ENCODE data around the gene EVX1. TPM values are rescaled to one million over a fixed set of nuclear protein-coding genes. Genes with fewer than 3 reads are reported as not detected.
A peak's percentile ranks its signal among the peaks of the same experiment; 100 is the strongest.

The EVX1 gene
- total RNA-seq, 4 donors from 2014 or later, result not detected

- intact Hi-C loops (cut with DNase I), result loop anchor here (10.0 kb wide), 1 partner anchor 579 kb away; no protein-coding TSS in a partner anchor
- TF ChIP-seq POLR2AphosphoS5 (IDR thresholded peaks at IDR 0.05), result no peak
- no peak for TF ChIP-seq POLR2A (IDR thresholded peaks at IDR 0.05; ENCODE audit: low read depth)
- no peak for TF ChIP-seq EP300 (IDR thresholded peaks at IDR 0.05)
- TF ChIP-seq CTCF (IDR thresholded peaks at IDR 0.05), result no peak
- Histone ChIP-seq H3K36me3 (no peaks in the 10 kb centered on the region), H3K27me3 (peaks cover 10 to 100% (median 66%) of the 10 kb centered on the region in 4 donors), H3K4me1 (peaks cover 14 to 44% (median 34%) of the 10 kb centered on the region in 4 donors), H3K27ac (replicated peaks in 1 of 4) (no peak overlapping the region), H3K4me3 (peak overlapping the region in 1 of 4 donors; percentile 17), H3K9me3 (no peaks in the 10 kb centered on the region)
- WGBS, result 8% methylated on average over 52 of the region's 52 CpGs
- no peak for DNase-seq (ENCODE audit: extremely low spot score)
Observed at GRCh38 chr7:27205325-27206280, 37.0 kb upstream of the EVX1 start.

GRCh38 chr7:27207348-27207985 lies 35.1 kb upstream of the EVX1 start:
- H3K27ac ChIP-seq (replicated peaks in 1 of 4), result no peak overlapping the region
- TF ChIP-seq POLR2A (IDR thresholded peaks at IDR 0.05; ENCODE audit: low read depth), result no peak
- TF ChIP-seq EP300 (IDR thresholded peaks at IDR 0.05), result no peak
- TF ChIP-seq POLR2AphosphoS5 (IDR thresholded peaks at IDR 0.05), result no peak
- no peak for TF ChIP-seq CTCF (IDR thresholded peaks at IDR 0.05)
- DNase-seq (ENCODE audit: extremely low spot score), result no peak
- no peaks in the 10 kb centered on the region for H3K36me3 ChIP-seq
- intact Hi-C loops (cut with DNase I), result loop anchor here (10.0 kb wide), 1 partner anchor 577 kb away; no protein-coding TSS in a partner anchor
- WGBS, result 61% methylated on average over 7 of the region's 7 CpGs
- H3K9me3 ChIP-seq, result no peaks in the 10 kb centered on the region
- H3K4me1 ChIP-seq, result peaks cover 15 to 32% (median 19%) of the 10 kb centered on the region in 4 donors
- no peak overlapping the region for H3K4me3 ChIP-seq
- H3K27me3 ChIP-seq, result peaks cover 10 to 100% (median 64%) of the 10 kb centered on the region in 4 donors

- H3K27me3 ChIP-seq, result peaks cover 6 to 100% (median 66%) of the 10 kb centered on the region in 4 donors
- intact Hi-C loops (cut with DNase I), result loop anchor here (10.0 kb wide), 1 partner anchor 576 kb away; no protein-coding TSS in a partner anchor
Observed at GRCh38 chr7:27208998-27209397, 33.6 kb upstream of the EVX1 start.

More at GRCh38 chr7:27208998-27209397, 33.6 kb upstream of the EVX1 start:
- TF ChIP-seq EP300 (IDR thresholded peaks at IDR 0.05) (no peak), POLR2AphosphoS5 (IDR thresholded peaks at IDR 0.05) (no peak), CTCF (IDR thresholded peaks at IDR 0.05) (no peak), POLR2A (IDR thresholded peaks at IDR 0.05; ENCODE audit: low read depth) (no peak)
- no peak overlapping the region for H3K27ac ChIP-seq (replicated peaks in 1 of 4)
- H3K4me1 ChIP-seq, result peaks cover 25 to 47% (median 33%) of the 10 kb centered on the region in 4 donors
- 87% methylated on average over 4 of the region's 4 CpGs for WGBS
- H3K4me3 ChIP-seq, result no peak overlapping the region
- H3K9me3 ChIP-seq, result no peaks in the 10 kb centered on the region
- no peak for DNase-seq (ENCODE audit: extremely low spot score)
- H3K36me3 ChIP-seq, result no peaks in the 10 kb centered on the region

Measured in esophagus muscularis mucosa (tissue), 4 donors.